Hematopoietic multipotent progenitor cell treated with erythropoietin and hydrocortisone succinate and interleukin-3 and kit ligand, for 8 days (in vitro differentiated cells): Measurements from ENCODE around the gene GNG4.
A peak's percentile ranks its signal among the peaks of the same experiment; 100 is the strongest.
"Not testable (repeated sequence)": the region's sequence is repeated elsewhere in the genome, so short reads cannot be mapped to it uniquely, and the experiment has no call there.

Source experiments
- DNase-seq: peaks from one replicate; pipeline ENCODE4 v3.0.0-alpha.2; 2015

Gene GNG4

GRCh38 chr1:235575597-235575996 lies 74.0 kb downstream of the GNG4 start:
- DNase-seq, result no peak

GRCh38 chr1:235573880-235574279 lies 75.7 kb downstream of the GNG4 start:
- DNase-seq, result no peak

- not testable (repeated sequence) for DNase-seq
These were observed 76.6 kb downstream of the GNG4 start for GRCh38 chr1:235572971-235573370.

GRCh38 chr1:235571482-235571881 lies 78.1 kb downstream of the GNG4 start:
- DNase-seq, result no peak

- DNase-seq, result peak; percentile 7
These were observed 81.6 kb downstream of the GNG4 start for GRCh38 chr1:235567812-235568503.

GRCh38 chr1:235566084-235566483 lies 83.5 kb downstream of the GNG4 start:
- no peak for DNase-seq

- no peak for DNase-seq
These were observed 86.0 kb downstream of the GNG4 start for GRCh38 chr1:235563513-235564061.

GRCh38 chr1:235562589-235562988 lies 87.0 kb downstream of the GNG4 start:
- DNase-seq, result no peak

- DNase-seq, result no peak
These were observed 90.9 kb downstream of the GNG4 start for GRCh38 chr1:235558621-235559169.

- peak; percentile 25 for DNase-seq
These were observed 92.1 kb downstream of the GNG4 start for GRCh38 chr1:235557495-235557894.

GRCh38 chr1:235556807-235557206 lies 92.8 kb downstream of the GNG4 start:
- DNase-seq, result no peak

GRCh38 chr1:235553112-235553551 lies 96.5 kb downstream of the GNG4 start:
- no peak for DNase-seq

GRCh38 chr1:235552146-235552716 lies 97.4 kb downstream of the GNG4 start:
- DNase-seq, result no peak

- DNase-seq, result no peak
These were observed 100.0 kb downstream of the GNG4 start for GRCh38 chr1:235549351-235550139.

- not testable (repeated sequence) for DNase-seq
These were observed 103.0 kb downstream of the GNG4 start for GRCh38 chr1:235546369-235547155.

- DNase-seq, result no peak
These were observed 104.2 kb downstream of the GNG4 start for GRCh38 chr1:235545292-235545930.

GRCh38 chr1:235542845-235543244 lies 106.7 kb downstream of the GNG4 start:
- not testable (repeated sequence) for DNase-seq

GRCh38 chr1:235533476-235534168 lies 116.0 kb downstream of the GNG4 start:
- no peak for DNase-seq

- peak; percentile 45 for DNase-seq
These were observed 117.2 kb downstream of the GNG4 start for GRCh38 chr1:235532360-235532759.

- DNase-seq, result no peak
These were observed 122.3 kb downstream of the GNG4 start for GRCh38 chr1:235527196-235527814.

GRCh38 chr1:235525314-235525713 lies 124.3 kb downstream of the GNG4 start:
- DNase-seq, result no peak
